ENCODE results near the gene FSTL4. TPM values are rescaled to one million over a fixed set of nuclear protein-coding genes. Genes with fewer than 3 reads are reported as not detected.

The FSTL4 gene
- total and polyA plus RNA-seq, 4 donors: 0.08 to 1.4 (median 0.31) TPM

- TF ChIP-seq CTCF (IDR thresholded peaks at IDR 0.05; ENCODE audit: control extremely low read depth, extremely low read depth): no peak
- H3K4me1 ChIP-seq (ENCODE audit: control insufficient read depth in 5 of 5, insufficient read depth in 5 of 5, low read length in 5 of 5): peaks cover 0 to 31% (median 5%) of the 10 kb centered on the region in 5 donors
- H3K9ac ChIP-seq (ENCODE audit: insufficient read depth in 1 of 2, low read length in 2 of 2): no peak overlapping the region
- H3K9me3 ChIP-seq (ENCODE audit: control insufficient read depth in 4 of 4, insufficient read depth in 3 of 4, low read length in 3 of 4): peaks cover 0 to 2% (median 0%) of the 10 kb centered on the region in 4 donors
- no peak for ATAC-seq (ENCODE audit: insufficient read depth, low FRiP score)
- DNase-seq: no peak
- WGBS, 2 donors: 96 to 98% methylated on average over 3 of the region's 3 CpGs
- no peak overlapping the region for H3K27ac ChIP-seq (ENCODE audit: low read depth in 1 of 2, low read length in 1 of 2)
- no peaks in the 10 kb centered on the region for H3K36me3 ChIP-seq (ENCODE audit: control insufficient read depth in 4 of 4, insufficient read depth in 4 of 4, low read length in 4 of 4)
- H3K27me3 ChIP-seq (ENCODE audit: control insufficient read depth in 3 of 3, insufficient read depth in 3 of 3, low read length in 2 of 3): peaks cover 0 to 16% (median 3%) of the 10 kb centered on the region in 3 donors
- no peak overlapping the region for H3K4me3 ChIP-seq
Observed at GRCh38 chr5:133400120-133400519, 212.2 kb downstream of the FSTL4 start.

- peaks cover 0 to 17% (median 3%) of the 10 kb centered on the region in 3 donors for H3K27me3 ChIP-seq (ENCODE audit: control insufficient read depth in 3 of 3, insufficient read depth in 3 of 3, low read length in 2 of 3)
- no peak for ATAC-seq (ENCODE audit: insufficient read depth, low FRiP score)
- peaks cover 0 to 2% (median 0%) of the 10 kb centered on the region in 4 donors for H3K9me3 ChIP-seq (ENCODE audit: control insufficient read depth in 4 of 4, insufficient read depth in 3 of 4, low read length in 3 of 4)
- H3K4me1 ChIP-seq (ENCODE audit: control insufficient read depth in 5 of 5, insufficient read depth in 5 of 5, low read length in 5 of 5): peaks cover 0 to 31% (median 5%) of the 10 kb centered on the region in 5 donors
- DNase-seq: no peak
- 68 to 77% methylated on average over 10 of the region's 10 CpGs for WGBS, 2 donors
- H3K9ac ChIP-seq (ENCODE audit: insufficient read depth in 1 of 2, low read length in 2 of 2): no peak overlapping the region
- TF ChIP-seq CTCF (IDR thresholded peaks at IDR 0.05; ENCODE audit: control extremely low read depth, extremely low read depth): no peak
- no peak overlapping the region for H3K4me3 ChIP-seq
- H3K27ac ChIP-seq (ENCODE audit: low read depth in 1 of 2, low read length in 1 of 2): no peak overlapping the region
- no peaks in the 10 kb centered on the region for H3K36me3 ChIP-seq (ENCODE audit: control insufficient read depth in 4 of 4, insufficient read depth in 4 of 4, low read length in 4 of 4)
Observed at GRCh38 chr5:133399247-133399891, 213.0 kb downstream of the FSTL4 start.

- DNase-seq: peak; percentile 81 to 84 (median 83)
- TF ChIP-seq CTCF (IDR thresholded peaks at IDR 0.05; ENCODE audit: control extremely low read depth, extremely low read depth): no peak
- no peaks in the 10 kb centered on the region for H3K36me3 ChIP-seq (ENCODE audit: control insufficient read depth in 4 of 4, insufficient read depth in 4 of 4, low read length in 4 of 4)
- H3K4me3 ChIP-seq: no peak overlapping the region
- 75 to 76% methylated on average over 6 of the region's 6 CpGs for WGBS, 2 donors
- H3K27me3 ChIP-seq (ENCODE audit: control insufficient read depth in 3 of 3, insufficient read depth in 3 of 3, low read length in 2 of 3): peaks cover 0 to 17% (median 3%) of the 10 kb centered on the region in 3 donors
- peaks cover 0 to 31% (median 5%) of the 10 kb centered on the region in 5 donors for H3K4me1 ChIP-seq (ENCODE audit: control insufficient read depth in 5 of 5, insufficient read depth in 5 of 5, low read length in 5 of 5)
- H3K27ac ChIP-seq (ENCODE audit: low read depth in 1 of 2, low read length in 1 of 2): no peak overlapping the region
- ATAC-seq (ENCODE audit: insufficient read depth, low FRiP score): no peak
- peaks cover 0 to 4% (median 0%) of the 10 kb centered on the region in 4 donors for H3K9me3 ChIP-seq (ENCODE audit: control insufficient read depth in 4 of 4, insufficient read depth in 3 of 4, low read length in 3 of 4)
- no peak overlapping the region for H3K9ac ChIP-seq (ENCODE audit: insufficient read depth in 1 of 2, low read length in 2 of 2)
Observed at GRCh38 chr5:133398646-133399101, 213.7 kb downstream of the FSTL4 start.
